Parathyroid adenoma (tissue), 2 donors: ENCODE measurements around the gene TMCO1.
"Not testable (repeated sequence)": the region's sequence is repeated elsewhere in the genome, so short reads cannot be mapped to it uniquely, and the experiment has no call there.

ENCODE experiments used
- H2AFZ ChIP-seq: fragments of 300-600 bp; sonication (generic); one replicate; pipeline ENCODE4 v1.7.0; 2017; ENCODE audit warnings: antibody characterized with exemption, mild to moderate bottlenecking
- H3K27ac ChIP-seq: fragments of 300-600 bp; sonication (generic); one replicate; pipeline ENCODE4 v1.7.0; 2017
- H3K27me3 ChIP-seq: fragments of 300-600 bp; sonication (generic); one replicate; pipeline ENCODE4 v1.7.0; 2017; ENCODE audit warnings: low read length; ENCODE audit not compliant: control insufficient read depth, insufficient read depth
- H3K36me3 ChIP-seq: fragments of 300-600 bp; sonication (generic); one replicate; pipeline ENCODE4 v1.7.0; 2017; ENCODE audit warnings: low read length; ENCODE audit not compliant: control insufficient read depth, insufficient read depth
- H3K4me1 ChIP-seq: fragments of 300-600 bp; sonication (generic); one replicate; pipeline ENCODE4 v1.7.0; 2017; ENCODE audit warnings: control low read depth
- H3K4me2 ChIP-seq: fragments of 300-600 bp; sonication (generic); one replicate; pipeline ENCODE4 v1.7.0; 2017; ENCODE audit warnings: low read length
- H3K4me3 ChIP-seq: fragments of 300-600 bp; sonication (generic); one replicate; pipeline ENCODE4 v1.7.0; 2017; ENCODE audit warnings: low read depth, low read length
- H3K79me2 ChIP-seq: fragments of 300-600 bp; sonication (generic); one replicate; pipeline ENCODE4 v1.7.0; 2017; ENCODE audit warnings: control low read depth
- H3K9ac ChIP-seq: fragments of 300-600 bp; sonication (generic); one replicate; pipeline ENCODE4 v1.7.0; 2017; ENCODE audit warnings: mild to moderate bottlenecking
- H3K9me3 ChIP-seq: fragments of 300-600 bp; sonication (generic); one replicate; pipeline ENCODE4 v1.7.0; 2017; ENCODE audit warnings: low read length; ENCODE audit not compliant: control insufficient read depth
- TF ChIP-seq, protein P1 (sequence below): fragments of 300-600 bp; sonication (generic); IDR thresholded peaks from one replicate; pipeline ENCODE4 v1.7.0; 2017; ENCODE audit warnings: antibody characterized with exemption, mild to moderate bottlenecking
- donor health status: primary hyperparathyroidism.

The TMCO1 gene

DNA sequence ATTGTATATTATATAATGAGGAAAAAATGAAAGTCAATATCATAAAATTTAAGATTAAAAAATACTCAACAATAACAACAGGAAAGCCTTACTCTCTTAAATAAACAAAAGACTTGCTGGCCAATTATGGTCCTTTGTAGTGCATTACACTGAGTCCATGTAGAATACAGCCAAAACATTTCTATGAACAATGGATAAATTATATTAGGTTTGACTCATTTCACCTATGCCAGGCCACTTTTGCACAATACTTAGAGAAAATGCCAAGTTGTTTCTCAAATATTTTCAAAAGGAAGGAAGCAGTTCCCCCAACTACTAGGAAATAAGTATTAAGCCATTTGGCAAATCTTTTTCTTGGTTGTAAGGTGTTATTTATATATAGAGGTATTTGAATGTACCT, 38.9 kb upstream of the TMCO1 start:
- no peaks in the 10 kb centered on the region for H3K36me3 ChIP-seq
- H3K9me3 ChIP-seq, result no peaks in the 10 kb centered on the region

DNA sequence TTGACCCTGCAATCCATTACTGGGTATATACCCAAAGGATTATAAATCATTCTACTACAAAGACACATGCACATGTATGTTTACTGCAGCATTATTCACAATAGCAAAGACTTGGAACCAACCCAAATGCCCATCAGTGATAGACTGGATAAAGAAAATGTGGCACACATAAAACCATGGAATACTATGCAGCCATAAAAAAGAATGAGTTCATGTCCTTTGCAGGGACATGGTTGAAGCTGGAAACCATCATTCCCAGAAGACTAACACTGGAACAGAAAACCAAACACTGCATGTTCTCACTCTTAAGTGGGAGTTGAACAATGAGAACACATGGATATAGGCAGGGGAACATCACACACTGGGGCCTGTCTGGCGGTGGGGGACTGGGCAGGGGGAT, 35.8 kb upstream of the TMCO1 start:
- H3K36me3 ChIP-seq, H3K4me3 ChIP-seq, H3K4me1 ChIP-seq, H3K27ac ChIP-seq, H3K9me3 ChIP-seq, H2AFZ ChIP-seq, H3K4me2 ChIP-seq, H3K27me3 ChIP-seq, H3K9ac ChIP-seq, H3K79me2 ChIP-seq: not testable (repeated sequence)

More for the DNA sequence above, 38.9 kb upstream of the TMCO1 start:
- Histone ChIP-seq H3K79me2 (no peaks in the 10 kb centered on the region), H3K4me3 (no peak overlapping the region), H3K9ac (no peak overlapping the region), H3K4me2 (no peak overlapping the region), H3K4me1 (no peaks in the 10 kb centered on the region), H2AFZ (no peak overlapping the region), H3K27ac (no peak overlapping the region), H3K27me3 (no peaks in the 10 kb centered on the region)
- TF ChIP-seq, protein P1, sequence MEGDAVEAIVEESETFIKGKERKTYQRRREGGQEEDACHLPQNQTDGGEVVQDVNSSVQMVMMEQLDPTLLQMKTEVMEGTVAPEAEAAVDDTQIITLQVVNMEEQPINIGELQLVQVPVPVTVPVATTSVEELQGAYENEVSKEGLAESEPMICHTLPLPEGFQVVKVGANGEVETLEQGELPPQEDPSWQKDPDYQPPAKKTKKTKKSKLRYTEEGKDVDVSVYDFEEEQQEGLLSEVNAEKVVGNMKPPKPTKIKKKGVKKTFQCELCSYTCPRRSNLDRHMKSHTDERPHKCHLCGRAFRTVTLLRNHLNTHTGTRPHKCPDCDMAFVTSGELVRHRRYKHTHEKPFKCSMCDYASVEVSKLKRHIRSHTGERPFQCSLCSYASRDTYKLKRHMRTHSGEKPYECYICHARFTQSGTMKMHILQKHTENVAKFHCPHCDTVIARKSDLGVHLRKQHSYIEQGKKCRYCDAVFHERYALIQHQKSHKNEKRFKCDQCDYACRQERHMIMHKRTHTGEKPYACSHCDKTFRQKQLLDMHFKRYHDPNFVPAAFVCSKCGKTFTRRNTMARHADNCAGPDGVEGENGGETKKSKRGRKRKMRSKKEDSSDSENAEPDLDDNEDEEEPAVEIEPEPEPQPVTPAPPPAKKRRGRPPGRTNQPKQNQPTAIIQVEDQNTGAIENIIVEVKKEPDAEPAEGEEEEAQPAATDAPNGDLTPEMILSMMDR, result no peak

DNA sequence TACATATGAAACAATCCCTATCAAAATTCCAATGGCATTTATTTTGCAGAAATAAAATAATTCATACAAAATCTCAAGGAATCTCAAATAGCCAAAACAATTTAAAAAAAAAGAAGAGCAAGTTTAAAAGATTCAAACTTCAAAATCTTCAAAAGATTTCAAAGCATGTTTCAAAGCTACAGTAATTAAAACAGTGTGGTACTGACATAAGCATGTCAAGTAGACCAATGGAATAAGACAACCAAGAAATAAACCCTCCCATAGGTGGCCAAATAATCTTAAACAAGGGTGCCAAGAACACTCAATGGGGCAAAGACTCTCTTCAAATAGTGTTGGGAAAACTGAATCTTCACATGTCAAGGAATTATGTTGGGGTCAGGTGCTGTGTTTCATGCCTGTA, 30.7 kb upstream of the TMCO1 start:
- Histone ChIP-seq H3K79me2 (no peaks in the 10 kb centered on the region), H3K4me3 (no peak overlapping the region), H3K27ac (no peak overlapping the region), H3K27me3 (no peaks in the 10 kb centered on the region), H2AFZ (no peak overlapping the region), H3K9me3 (no peaks in the 10 kb centered on the region), H3K9ac (no peak overlapping the region), H3K4me2 (no peak overlapping the region), H3K36me3 (no peaks in the 10 kb centered on the region), H3K4me1 (no peaks in the 10 kb centered on the region)
- TF ChIP-seq, protein P1, result no peak

DNA sequence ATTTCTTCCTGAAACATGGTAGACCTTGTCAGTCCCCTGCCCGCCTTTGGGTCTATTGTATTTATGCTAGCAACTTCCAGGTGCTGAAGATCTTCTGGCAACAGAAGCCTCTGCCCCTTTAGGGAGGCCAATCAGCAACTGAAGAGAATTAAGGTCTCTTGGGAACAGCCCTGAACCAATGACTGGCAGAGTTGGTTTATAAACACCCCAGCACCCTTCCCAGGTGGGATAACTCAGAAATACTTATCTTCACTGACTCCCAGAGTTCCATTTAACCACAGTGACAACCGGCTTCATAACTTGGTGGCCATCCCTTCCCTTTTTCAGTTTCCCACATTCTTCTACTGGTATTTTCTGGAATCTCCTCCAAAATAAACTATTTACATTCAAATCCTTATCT, 27.2 kb upstream of the TMCO1 start:
- TF ChIP-seq, protein P1, result no peak
- H3K9me3 ChIP-seq, result no peaks in the 10 kb centered on the region
- H3K27ac ChIP-seq, result no peak overlapping the region
- no peaks in the 10 kb centered on the region for H3K27me3 ChIP-seq
- H2AFZ ChIP-seq, result no peak overlapping the region
- H3K4me1 ChIP-seq, result no peaks in the 10 kb centered on the region
- no peak overlapping the region for H3K4me3 ChIP-seq
- H3K36me3 ChIP-seq, result no peaks in the 10 kb centered on the region
- H3K9ac ChIP-seq, result no peak overlapping the region
- no peak overlapping the region for H3K4me2 ChIP-seq
- H3K79me2 ChIP-seq, result no peaks in the 10 kb centered on the region

DNA sequence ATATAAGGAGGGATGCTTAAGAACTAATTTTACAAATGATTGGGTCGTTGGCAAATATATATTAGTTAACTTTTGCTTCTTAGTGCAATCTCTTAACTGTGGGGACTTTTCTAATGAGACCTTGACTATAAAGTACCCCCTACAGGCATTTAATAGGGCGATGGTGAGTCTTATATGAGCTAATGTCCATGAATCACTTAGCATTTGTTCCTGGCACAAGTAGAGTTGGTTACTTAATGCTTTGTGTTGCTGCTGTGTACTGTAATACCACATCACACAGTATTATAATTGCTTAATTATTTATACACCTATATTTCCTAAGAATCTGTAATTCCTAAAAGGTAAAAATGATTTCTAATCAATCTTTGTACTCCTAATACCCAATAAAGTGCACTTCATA, 25.3 kb upstream of the TMCO1 start:
- Histone ChIP-seq H3K4me2 (no peak overlapping the region), H3K27me3 (no peaks in the 10 kb centered on the region), H3K27ac (no peak overlapping the region), H2AFZ (no peak overlapping the region), H3K4me3 (no peak overlapping the region), H3K9ac (no peak overlapping the region), H3K4me1 (no peaks in the 10 kb centered on the region), H3K79me2 (no peaks in the 10 kb centered on the region), H3K36me3 (no peaks in the 10 kb centered on the region), H3K9me3 (no peaks in the 10 kb centered on the region)
- TF ChIP-seq, protein P1, result no peak
